CD8-positive, alpha-beta memory T cell (primary cell): ENCODE data around the gene SDK1. TPM values are rescaled to one million over a fixed set of nuclear protein-coding genes. Genes with fewer than 3 reads are reported as not detected.

Experiments
- CTCF ChIA-PET: fragments of 350-600 bp; sonication (Branson Sonifier 250); formaldehyde crosslinking; loops from one replicate; lab custom pipeline; 2021; ENCODE audit warnings: antibody characterized with exemption; lab: Charles Lee
- POLR2A ChIA-PET: fragments of 350-600 bp; sonication (Branson Sonifier 250); formaldehyde crosslinking; loops from one replicate; lab custom pipeline; 2021; ENCODE audit warnings: antibody characterized with exemption; lab: Charles Lee
- DNase-seq, 5 donors: peaks; one replicate each; pipeline versions ENCODE4 v3.0.0 to v3.0.0-alpha.2; 2020 to 2022; ENCODE audit warnings: mixed read lengths in 1 of 5
- H3K27ac ChIP-seq: one replicate; pipeline ENCODE4 v1.7.0; 2013; ENCODE audit warnings: low read depth, mild to moderate bottlenecking, low read length, moderate library complexity
- H3K27me3 ChIP-seq: 2 replicates; pipeline ENCODE4 v1.7.0; 2013; ENCODE audit warnings: low read length, mild to moderate bottlenecking; ENCODE audit not compliant: insufficient read depth, poor library complexity, severe bottlenecking
- H3K36me3 ChIP-seq: 2 replicates; pipeline ENCODE4 v1.7.0; 2013; ENCODE audit warnings: mild to moderate bottlenecking, low read length, moderate library complexity; ENCODE audit not compliant: insufficient read depth
- H3K4me1 ChIP-seq: 2 replicates; pipeline ENCODE4 v1.7.0; 2013; ENCODE audit warnings: mild to moderate bottlenecking, low read length, moderate library complexity; ENCODE audit not compliant: insufficient read depth
- H3K4me3 ChIP-seq: 2 replicates; pipeline ENCODE4 v1.7.0; 2013; ENCODE audit warnings: mild to moderate bottlenecking, low read length
- H3K9me3 ChIP-seq: 2 replicates; pipeline ENCODE4 v1.7.0; 2013; ENCODE audit warnings: mild to moderate bottlenecking, low read length
- H3K27ac Mint-ChIP-seq, 8 donors: one replicate each; pipeline ENCODE4 v1.8.0; 2020 to 2021; ENCODE audit warnings: mixed read lengths in 8 of 8, mild to moderate bottlenecking in 6 of 8, inconsistent platforms in 3 of 8, moderate library complexity in 3 of 8
- H3K27me3 Mint-ChIP-seq, 2 donors: one replicate each; pipeline ENCODE4 v1.8.0; 2020 to 2021; ENCODE audit warnings: mixed read lengths in 2 of 2, mild to moderate bottlenecking in 1 of 2, moderate library complexity in 1 of 2
- H3K36me3 Mint-ChIP-seq, 3 donors: one replicate each; pipeline ENCODE4 v1.8.0; 2020 to 2021; ENCODE audit warnings: mixed read lengths in 3 of 3, inconsistent platforms in 1 of 3, mild to moderate bottlenecking in 1 of 3
- H3K4me1 Mint-ChIP-seq, 3 donors: one replicate each; pipeline ENCODE4 v1.8.0; 2020 to 2021; ENCODE audit warnings: mixed read lengths in 3 of 3, inconsistent platforms in 1 of 3, mild to moderate bottlenecking in 1 of 3
- H3K4me3 Mint-ChIP-seq, 7 donors: one replicate each; pipeline ENCODE4 v1.8.0; 2020 to 2021; ENCODE audit warnings: mixed read lengths in 7 of 7, mild to moderate bottlenecking in 6 of 7, moderate library complexity in 4 of 7, inconsistent platforms in 2 of 7
- H3K9me3 Mint-ChIP-seq, 5 donors: one replicate each; pipeline ENCODE4 v1.8.0; 2020 to 2022; ENCODE audit warnings: mixed read lengths in 5 of 5, mild to moderate bottlenecking in 3 of 5, moderate library complexity in 2 of 5, inconsistent platforms in 1 of 5
- polyA plus RNA-seq: library from polyadenylated mRNA; unstranded; fragments of 300-500 nt; fragmentation: Illumina TruSeq; gene quantifications from one replicate; pipeline ENCODE4 v1.2.3, GENCODE V29; 2021
- total RNA-seq, 2 experiments: library from RNA; stranded (reverse); gene quantifications; one replicate each; pipeline ENCODE4 v1.2.3, GENCODE V29; 2021

The SDK1 gene
- total and polyA plus RNA-seq, 3 experiments from 2014 or later = 0.04 TPM; not detected in 1

DNA sequence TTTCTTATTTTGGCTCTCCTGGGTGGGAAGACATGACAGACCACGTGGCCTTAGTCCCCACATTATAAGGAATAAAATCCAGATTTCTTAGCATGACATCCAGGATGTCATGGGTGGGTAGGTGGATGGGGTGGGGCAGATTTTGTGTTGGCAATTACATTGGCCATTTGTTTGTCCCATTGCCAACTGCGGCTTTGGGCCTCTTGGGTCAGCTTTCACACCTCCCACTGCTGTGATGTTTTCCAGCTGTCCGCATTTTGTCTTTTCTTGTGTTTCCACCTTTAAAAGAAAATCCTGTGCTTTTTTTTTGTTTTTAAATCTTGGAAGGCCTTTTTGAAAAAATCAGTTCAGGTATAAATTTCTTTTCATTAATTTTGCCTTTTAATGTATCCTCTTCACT, 237.0 kb downstream of the SDK1 start:
- no peak for DNase-seq
- Mint-ChIP-seq H3K9me3 (no peaks in the 10 kb centered on the region), H3K27ac (no peak overlapping the region), H3K36me3 (no peaks in the 10 kb centered on the region), H3K4me3 (no peak overlapping the region), H3K4me1 (no peaks in the 10 kb centered on the region), H3K27me3 (peaks cover 2 to 5% of the 10 kb centered on the region in 2 donors)
- ChIA-PET POLR2A (no interaction called here), CTCF (no interaction called here)
- H3K36me3 ChIP-seq = no peaks in the 10 kb centered on the region
- no peaks in the 10 kb centered on the region for H3K4me1 ChIP-seq
- H3K4me3 ChIP-seq = no peak overlapping the region
- no peak overlapping the region for H3K27ac ChIP-seq
- H3K27me3 ChIP-seq = no peaks in the 10 kb centered on the region
- H3K9me3 ChIP-seq = no peaks in the 10 kb centered on the region

DNA sequence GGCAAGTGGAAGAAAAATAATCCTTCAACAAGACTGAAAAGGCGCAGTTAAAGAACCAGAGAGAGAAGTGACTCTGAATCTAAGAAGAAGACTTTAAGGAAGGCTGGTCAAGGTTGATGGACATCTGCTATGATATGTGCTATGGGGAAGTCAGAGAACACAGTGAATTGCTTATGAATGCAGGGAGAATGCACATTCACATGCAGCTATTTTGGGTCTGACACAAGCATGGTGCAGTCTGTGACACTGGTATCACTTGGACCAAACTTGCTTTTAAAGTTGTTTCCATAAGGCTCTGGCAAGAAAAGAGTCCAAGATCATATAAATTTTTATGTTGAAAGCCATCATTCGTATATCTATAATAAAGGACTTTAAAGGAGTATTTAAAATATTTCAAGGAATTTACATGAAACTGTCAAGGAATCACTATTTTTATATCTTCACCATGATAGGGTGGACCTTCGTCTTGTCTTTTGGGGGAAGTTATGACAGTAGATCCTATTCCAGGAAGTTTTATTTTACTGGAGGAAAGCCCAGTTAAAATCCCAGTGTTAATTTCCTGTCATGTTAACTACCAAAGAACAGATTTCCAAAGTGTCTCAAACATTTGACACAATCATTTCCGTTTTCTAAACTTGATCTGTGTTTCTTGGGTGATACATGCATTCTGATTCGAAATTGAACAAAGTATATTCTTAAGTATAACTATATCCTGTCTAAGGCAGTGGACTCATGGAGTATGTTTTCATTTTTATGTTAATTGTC, 239.6 kb downstream of the SDK1 start:
- no peaks in the 10 kb centered on the region for H3K27me3 ChIP-seq
- CTCF ChIA-PET = interaction anchor here (0.6 kb wide), 1 partner anchor 307 kb away, joined by 5 read pairs; no protein-coding TSS in a partner anchor

DNA sequence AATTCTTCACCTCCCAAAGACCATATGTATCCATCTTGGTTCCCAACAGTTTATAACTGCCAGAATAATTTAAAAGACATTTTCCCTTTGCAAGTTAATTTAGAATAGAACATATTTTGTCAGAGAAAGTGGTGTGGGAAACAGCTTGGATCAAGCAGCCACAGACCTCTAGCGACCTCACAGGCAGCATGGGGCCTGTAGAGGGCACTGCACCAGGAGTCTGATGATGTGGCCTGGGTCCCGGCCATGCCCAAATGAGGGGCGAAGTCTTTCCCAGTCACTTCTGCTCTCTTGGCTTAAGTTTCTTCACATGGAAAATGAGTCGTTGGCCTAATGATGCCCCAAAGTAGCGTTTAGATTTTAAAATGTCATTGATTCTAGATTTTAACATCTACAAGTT, 243.2 kb downstream of the SDK1 start:
- Histone ChIP-seq H3K9me3 (no peaks in the 10 kb centered on the region), H3K4me3 (no peak overlapping the region), H3K4me1 (no peaks in the 10 kb centered on the region), H3K27me3 (no peaks in the 10 kb centered on the region), H3K36me3 (no peaks in the 10 kb centered on the region), H3K27ac (no peak overlapping the region)
- peaks cover 2 to 6% of the 10 kb centered on the region in 2 donors for H3K27me3 Mint-ChIP-seq
- CTCF ChIA-PET = no interaction called here
- no peak overlapping the region for H3K4me3 Mint-ChIP-seq
- H3K4me1 Mint-ChIP-seq = no peaks in the 10 kb centered on the region
- POLR2A ChIA-PET = no interaction called here
- H3K36me3 Mint-ChIP-seq = no peaks in the 10 kb centered on the region
- DNase-seq = no peak
- H3K27ac Mint-ChIP-seq = no peak overlapping the region
- no peaks in the 10 kb centered on the region for H3K9me3 Mint-ChIP-seq

More for the DNA sequence above, 239.6 kb downstream of the SDK1 start:
- Mint-ChIP-seq H3K4me3 (no peak overlapping the region), H3K27ac (no peak overlapping the region), H3K9me3 (no peaks in the 10 kb centered on the region), H3K27me3 (peaks cover 2 to 8% of the 10 kb centered on the region in 2 donors), H3K36me3 (no peaks in the 10 kb centered on the region), H3K4me1 (no peaks in the 10 kb centered on the region)
- POLR2A ChIA-PET = no interaction called here
- no peak overlapping the region for H3K4me3 ChIP-seq
- H3K36me3 ChIP-seq = no peaks in the 10 kb centered on the region
- H3K9me3 ChIP-seq = no peaks in the 10 kb centered on the region
- H3K4me1 ChIP-seq = no peaks in the 10 kb centered on the region
- H3K27ac ChIP-seq = no peak overlapping the region
- no peak for DNase-seq

DNA sequence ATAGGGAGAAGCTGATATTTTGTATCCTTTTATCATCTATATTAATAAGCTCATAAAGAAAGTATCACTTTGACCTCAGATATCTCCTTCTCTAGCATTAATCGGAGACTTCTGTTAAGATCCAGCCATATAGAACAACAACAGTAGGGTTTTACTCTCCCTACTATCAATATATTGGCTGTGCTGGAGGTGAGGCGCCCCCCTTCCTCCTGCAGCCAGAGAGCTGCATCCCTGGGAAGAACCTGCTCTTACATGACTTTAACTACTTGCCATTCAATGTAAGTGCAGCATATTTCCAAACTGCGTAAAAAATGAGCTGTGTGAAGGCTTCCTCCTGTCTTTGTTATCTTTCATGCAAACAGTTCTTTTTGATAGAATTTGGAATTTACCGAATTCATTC, 247.8 kb downstream of the SDK1 start:
- H3K4me1 ChIP-seq = no peaks in the 10 kb centered on the region
- no peaks in the 10 kb centered on the region for H3K36me3 ChIP-seq
- H3K4me3 ChIP-seq = no peak overlapping the region
- H3K27me3 ChIP-seq = no peaks in the 10 kb centered on the region
- Mint-ChIP-seq H3K9me3 (no peaks in the 10 kb centered on the region), H3K27ac (peak overlapping the region in 1 of 8 donors; percentile 5), H3K4me1 (no peaks in the 10 kb centered on the region), H3K27me3 (peaks cover 2 to 21% of the 10 kb centered on the region in 2 donors), H3K36me3 (no peaks in the 10 kb centered on the region), H3K4me3 (no peak overlapping the region)
- CTCF ChIA-PET = no interaction called here
- H3K27ac ChIP-seq = no peak overlapping the region
- no peaks in the 10 kb centered on the region for H3K9me3 ChIP-seq
- POLR2A ChIA-PET = no interaction called here
- no peak for DNase-seq

DNA sequence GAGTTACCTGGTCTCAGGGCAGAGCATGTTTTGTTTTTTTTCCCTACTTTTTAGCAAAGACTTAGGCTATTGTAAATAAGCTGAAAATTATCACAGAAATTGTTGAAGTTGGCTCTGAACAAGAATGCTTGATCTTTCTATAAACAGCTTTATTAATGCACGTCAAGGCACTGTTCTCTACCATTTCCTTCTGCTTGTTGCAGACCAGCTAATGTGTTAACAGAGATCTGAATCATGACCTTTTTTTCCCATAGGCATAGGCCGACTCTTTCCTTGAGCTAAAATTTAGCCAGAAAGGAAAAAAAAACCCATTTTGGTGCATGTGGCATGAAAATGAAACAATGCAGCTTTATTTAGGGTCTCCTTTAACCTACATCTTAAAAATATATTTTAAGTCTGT, 248.5 kb downstream of the SDK1 start:
- ChIA-PET POLR2A (no interaction called here), CTCF (no interaction called here)
- H3K4me3 ChIP-seq = no peak overlapping the region
- H3K27me3 Mint-ChIP-seq = peaks cover 5 to 28% of the 10 kb centered on the region in 2 donors
- no peaks in the 10 kb centered on the region for H3K27me3 ChIP-seq
- no peak for DNase-seq
- no peaks in the 10 kb centered on the region for H3K9me3 ChIP-seq
- H3K36me3 Mint-ChIP-seq = no peaks in the 10 kb centered on the region
- H3K4me1 ChIP-seq = no peaks in the 10 kb centered on the region
- H3K4me3 Mint-ChIP-seq = no peak overlapping the region
- H3K36me3 ChIP-seq = no peaks in the 10 kb centered on the region
- no peaks in the 10 kb centered on the region for H3K4me1 Mint-ChIP-seq
- H3K9me3 Mint-ChIP-seq = no peaks in the 10 kb centered on the region
- H3K27ac ChIP-seq = no peak overlapping the region
- H3K27ac Mint-ChIP-seq = no peak overlapping the region

DNA sequence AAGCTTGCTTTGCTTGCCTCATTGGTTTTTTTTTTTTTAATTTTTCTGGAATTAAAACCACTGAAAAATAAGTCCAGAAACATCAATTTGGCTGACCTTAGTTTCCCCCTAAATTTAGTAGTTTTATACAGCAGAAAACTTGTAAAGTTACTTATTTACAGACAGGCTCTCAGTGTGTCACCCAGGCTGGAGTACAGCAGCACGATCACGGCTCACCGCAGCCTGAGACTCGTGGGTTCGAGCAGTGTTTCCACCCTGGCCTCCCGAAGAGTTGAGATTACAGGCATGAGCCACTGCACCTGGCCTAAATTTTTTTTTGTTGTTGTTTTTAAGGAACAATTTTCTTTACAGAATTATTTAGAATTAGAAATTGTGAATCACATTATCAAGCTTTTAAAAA, 250.5 kb downstream of the SDK1 start:
- no peak overlapping the region for H3K4me3 Mint-ChIP-seq
- Histone ChIP-seq H3K27ac (no peak overlapping the region), H3K27me3 (no peaks in the 10 kb centered on the region), H3K36me3 (no peaks in the 10 kb centered on the region), H3K4me1 (no peaks in the 10 kb centered on the region), H3K4me3 (no peak overlapping the region), H3K9me3 (no peaks in the 10 kb centered on the region)
- CTCF ChIA-PET = no interaction called here
- no peak overlapping the region for H3K27ac Mint-ChIP-seq
- no peaks in the 10 kb centered on the region for H3K9me3 Mint-ChIP-seq
- POLR2A ChIA-PET = interaction anchor here (0.7 kb wide), 1 partner anchor 56 kb away, joined by 5 read pairs; no protein-coding TSS in a partner anchor
- H3K27me3 Mint-ChIP-seq = peaks cover 9 to 33% of the 10 kb centered on the region in 2 donors
- DNase-seq = no peak
- no peaks in the 10 kb centered on the region for H3K36me3 Mint-ChIP-seq
- no peaks in the 10 kb centered on the region for H3K4me1 Mint-ChIP-seq

DNA sequence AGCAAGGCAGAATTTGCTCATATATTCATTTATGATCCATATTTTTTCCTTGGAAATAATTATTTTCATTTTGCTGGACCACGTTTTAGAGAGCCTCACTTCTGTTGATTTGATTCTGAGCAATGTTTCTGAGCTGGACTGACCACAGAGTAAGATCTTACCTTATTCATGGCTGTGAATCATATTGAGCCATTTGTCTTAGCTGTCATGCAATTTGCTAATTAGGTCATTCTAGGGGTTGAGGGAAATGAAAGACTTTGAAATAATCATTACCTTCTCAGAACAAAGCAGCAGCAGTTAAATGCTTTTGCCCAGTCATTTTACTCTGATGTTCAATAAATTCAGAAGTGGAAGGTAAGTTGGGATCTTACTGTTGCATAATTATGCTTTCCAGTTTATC, 251.4 kb downstream of the SDK1 start:
- CTCF ChIA-PET = no interaction called here
- no peak overlapping the region for H3K4me3 ChIP-seq
- no peaks in the 10 kb centered on the region for H3K4me1 ChIP-seq
- no peaks in the 10 kb centered on the region for H3K27me3 ChIP-seq
- no peaks in the 10 kb centered on the region for H3K9me3 ChIP-seq
- Mint-ChIP-seq H3K9me3 (no peaks in the 10 kb centered on the region), H3K27ac (no peak overlapping the region), H3K4me1 (no peaks in the 10 kb centered on the region), H3K4me3 (no peak overlapping the region), H3K36me3 (no peaks in the 10 kb centered on the region), H3K27me3 (peaks cover 12 to 33% of the 10 kb centered on the region in 2 donors)
- H3K27ac ChIP-seq = no peak overlapping the region
- POLR2A ChIA-PET = no interaction called here
- no peaks in the 10 kb centered on the region for H3K36me3 ChIP-seq
- DNase-seq = no peak

DNA sequence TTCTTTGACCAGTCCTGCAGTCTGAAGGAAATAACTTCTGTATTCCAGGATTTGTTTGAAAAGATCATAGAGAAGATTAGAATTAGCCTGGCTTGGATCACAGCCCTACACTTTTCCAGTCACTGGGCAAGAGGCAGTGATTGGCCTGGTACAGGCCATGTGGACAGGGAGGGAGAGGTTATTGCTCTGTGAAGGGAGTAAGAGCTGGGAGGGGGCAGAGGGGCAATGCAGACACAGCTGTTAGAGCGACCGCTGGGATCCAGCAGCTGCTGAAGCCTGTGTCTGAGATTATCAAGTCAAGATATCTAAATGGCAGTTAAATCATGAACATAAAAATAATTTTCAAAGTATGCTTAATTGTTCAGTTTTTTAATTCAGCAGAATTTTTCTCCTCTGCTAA, 257.3 kb downstream of the SDK1 start:
- Mint-ChIP-seq H3K27ac (peak overlapping the region in 1 of 8 donors; percentile 16), H3K27me3 (peaks cover 14 to 37% of the 10 kb centered on the region in 2 donors), H3K4me1 (no peaks in the 10 kb centered on the region), H3K9me3 (no peaks in the 10 kb centered on the region), H3K36me3 (no peaks in the 10 kb centered on the region), H3K4me3 (no peak overlapping the region)
- Histone ChIP-seq H3K27me3 (no peaks in the 10 kb centered on the region), H3K4me3 (no peak overlapping the region), H3K9me3 (no peaks in the 10 kb centered on the region), H3K4me1 (no peaks in the 10 kb centered on the region), H3K36me3 (no peaks in the 10 kb centered on the region), H3K27ac (no peak overlapping the region)
- ChIA-PET CTCF (no interaction called here), POLR2A (no interaction called here)
- no peak for DNase-seq
